Measurements from ENCODE around the gene SPATA6.
"Not testable (repeated sequence)": the region's sequence is repeated elsewhere in the genome, so short reads cannot be mapped to it uniquely, and the experiment has no call there.

Gene SPATA6

DNA sequence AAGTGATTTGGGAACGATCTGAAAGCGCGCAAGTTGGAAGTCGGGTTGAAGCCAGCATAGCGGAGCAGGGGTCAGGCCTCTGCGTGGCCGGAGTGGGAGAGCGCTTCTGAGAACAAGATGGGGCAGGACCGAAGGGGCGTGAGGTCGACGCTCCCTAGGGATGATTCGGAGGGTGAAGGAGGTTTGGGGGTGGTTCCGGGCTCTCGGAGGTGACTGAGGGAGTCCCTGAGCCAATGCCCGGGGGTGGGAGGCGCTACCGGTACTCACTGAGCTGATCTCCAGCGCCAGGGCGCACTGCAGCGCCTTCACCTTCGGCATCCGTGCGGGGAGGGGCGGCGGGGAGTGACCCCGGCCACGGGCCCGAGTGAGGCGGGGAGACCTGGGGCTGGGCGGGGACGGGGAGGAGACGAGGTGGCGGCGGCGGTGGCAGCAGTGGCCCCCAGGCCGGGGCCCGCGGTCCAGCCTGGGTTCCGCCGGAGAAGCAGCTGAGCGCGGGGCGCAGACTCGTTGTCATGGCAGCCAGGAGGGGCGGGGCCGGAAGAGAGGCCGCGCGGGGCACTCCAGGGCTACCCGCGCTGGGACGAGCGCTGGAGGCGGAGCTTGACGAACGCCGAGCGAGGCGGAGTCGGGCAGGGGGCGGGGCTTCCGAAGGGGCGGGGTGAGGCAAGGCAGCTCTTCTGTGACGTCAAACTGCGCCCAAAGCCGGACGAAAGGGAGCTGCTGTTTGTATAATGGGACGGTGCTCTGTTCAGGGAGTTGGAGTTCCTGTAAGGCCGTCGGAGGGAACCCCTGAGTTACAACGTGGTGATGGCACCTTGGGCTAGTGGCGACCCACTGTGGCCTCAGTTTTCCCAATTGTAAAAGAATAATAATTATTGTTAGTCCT, at the start of gene SPATA6:
Gene SPATA6, minus strand, starts transcription at position 514 of the 886 bp plus-strand sequence. Its CDS starts 196 bp downstream, at position 318.
- Histone ChIP-seq H3K4me1 (ENCODE audit: insufficient read depth, low read length, severe bottlenecking) (no peaks in the 10 kb centered on the region), H3K9me2 (ENCODE audit: low read depth, low read length) (no peaks in the 10 kb centered on the region), H3K4me2 (ENCODE audit: low read length) (no peak within 1 kb of the TSS), H3K27me3 (ENCODE audit: insufficient read depth, low read length) (no peaks in the 10 kb centered on the region), H3K27ac (ENCODE audit: low read depth, low read length, poor library complexity, severe bottlenecking) (no peak within 1 kb of the TSS), H2AFZ (ENCODE audit: low read length) (no peak within 1 kb of the TSS), H3K4me3 (ENCODE audit: low read depth, low read length, poor library complexity, severe bottlenecking) (no peak within 1 kb of the TSS), H3K36me3 (ENCODE audit: insufficient read depth, low read length) (no peaks in the 10 kb centered on the region), H3F3A (ENCODE audit: insufficient read depth, low read length) (no peaks in the 10 kb centered on the region), H3K79me2 (ENCODE audit: insufficient read depth, low read length) (no peaks in the 10 kb centered on the region), H4K20me1 (ENCODE audit: insufficient read depth, low read length) (no peaks in the 10 kb centered on the region), H3K9ac (ENCODE audit: low read length) (no peak within 1 kb of the TSS), H3K9me3 (ENCODE audit: low read length) (no peaks in the 10 kb centered on the region)
- TF ChIP-seq, protein P1, sequence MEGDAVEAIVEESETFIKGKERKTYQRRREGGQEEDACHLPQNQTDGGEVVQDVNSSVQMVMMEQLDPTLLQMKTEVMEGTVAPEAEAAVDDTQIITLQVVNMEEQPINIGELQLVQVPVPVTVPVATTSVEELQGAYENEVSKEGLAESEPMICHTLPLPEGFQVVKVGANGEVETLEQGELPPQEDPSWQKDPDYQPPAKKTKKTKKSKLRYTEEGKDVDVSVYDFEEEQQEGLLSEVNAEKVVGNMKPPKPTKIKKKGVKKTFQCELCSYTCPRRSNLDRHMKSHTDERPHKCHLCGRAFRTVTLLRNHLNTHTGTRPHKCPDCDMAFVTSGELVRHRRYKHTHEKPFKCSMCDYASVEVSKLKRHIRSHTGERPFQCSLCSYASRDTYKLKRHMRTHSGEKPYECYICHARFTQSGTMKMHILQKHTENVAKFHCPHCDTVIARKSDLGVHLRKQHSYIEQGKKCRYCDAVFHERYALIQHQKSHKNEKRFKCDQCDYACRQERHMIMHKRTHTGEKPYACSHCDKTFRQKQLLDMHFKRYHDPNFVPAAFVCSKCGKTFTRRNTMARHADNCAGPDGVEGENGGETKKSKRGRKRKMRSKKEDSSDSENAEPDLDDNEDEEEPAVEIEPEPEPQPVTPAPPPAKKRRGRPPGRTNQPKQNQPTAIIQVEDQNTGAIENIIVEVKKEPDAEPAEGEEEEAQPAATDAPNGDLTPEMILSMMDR (IDR thresholded peaks at IDR 0.05; ENCODE audit: low read length): no peak
- no peak for TF ChIP-seq EZH2 (IDR thresholded peaks at IDR 0.05; ENCODE audit: borderline replicate concordance, low read length)

DNA sequence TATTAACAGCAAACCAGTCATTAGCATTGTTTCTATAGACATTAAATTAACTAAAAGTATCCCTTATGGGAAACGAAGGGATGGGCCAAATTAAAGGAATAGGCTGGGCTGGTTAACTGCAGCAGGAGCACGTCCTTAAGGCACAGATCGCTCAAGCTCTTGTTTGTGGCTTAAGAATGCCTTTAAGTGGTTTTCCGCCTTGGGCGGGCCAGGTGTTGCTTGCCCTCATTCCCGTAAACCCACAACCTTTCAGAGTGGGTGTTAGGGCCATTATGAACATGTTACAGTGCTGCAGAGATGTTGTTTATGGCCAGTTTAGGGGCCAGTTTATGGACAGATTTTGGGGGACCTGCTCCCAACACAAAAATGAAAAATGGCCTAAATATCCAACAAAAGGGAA, 47.9 kb upstream of the SPATA6 start:
- H4K20me1 ChIP-seq (ENCODE audit: insufficient read depth, low read length); H3K36me3 ChIP-seq (ENCODE audit: insufficient read depth, low read length); H3K4me1 ChIP-seq (ENCODE audit: insufficient read depth, low read length, severe bottlenecking); H3F3A ChIP-seq (ENCODE audit: insufficient read depth, low read length); H3K9me2 ChIP-seq (ENCODE audit: low read depth, low read length); H3K9me3 ChIP-seq (ENCODE audit: low read length); H3K4me3 ChIP-seq (ENCODE audit: low read depth, low read length, poor library complexity, severe bottlenecking); H3K27me3 ChIP-seq (ENCODE audit: insufficient read depth, low read length); H3K79me2 ChIP-seq (ENCODE audit: insufficient read depth, low read length); H3K27ac ChIP-seq (ENCODE audit: low read depth, low read length, poor library complexity, severe bottlenecking); H3K9ac ChIP-seq (ENCODE audit: low read length); H2AFZ ChIP-seq (ENCODE audit: low read length); H3K4me2 ChIP-seq (ENCODE audit: low read length): not testable (repeated sequence)

DNA sequence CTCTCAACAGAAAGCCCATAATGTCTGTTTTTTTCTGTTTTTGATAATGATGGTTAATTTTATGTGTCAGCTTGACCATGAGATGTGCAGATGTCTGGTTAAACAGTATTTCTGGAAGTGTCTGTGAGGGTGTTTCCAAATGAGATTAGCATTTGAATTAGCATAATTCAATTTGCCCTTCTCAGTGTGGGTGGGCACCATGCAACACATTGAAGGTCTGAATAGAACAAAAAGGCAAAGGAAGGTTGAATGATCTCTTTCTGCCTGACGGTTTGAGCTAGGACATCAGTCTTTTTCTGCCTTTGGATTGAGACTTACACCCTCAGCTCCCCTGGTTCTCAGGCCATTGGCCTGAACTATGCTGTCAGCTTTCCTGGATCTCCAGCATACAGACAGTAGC, 34.9 kb upstream of the SPATA6 start:
- Histone ChIP-seq H3K4me2 (ENCODE audit: low read length) (no peak overlapping the region), H2AFZ (ENCODE audit: low read length) (no peak overlapping the region), H3K9me3 (ENCODE audit: low read length) (no peaks in the 10 kb centered on the region), H3K79me2 (ENCODE audit: insufficient read depth, low read length) (no peaks in the 10 kb centered on the region), H3K9me2 (ENCODE audit: low read depth, low read length) (no peaks in the 10 kb centered on the region), H3K27ac (ENCODE audit: low read depth, low read length, poor library complexity, severe bottlenecking) (no peak overlapping the region), H3K9ac (ENCODE audit: low read length) (no peak overlapping the region), H3K36me3 (ENCODE audit: insufficient read depth, low read length) (no peaks in the 10 kb centered on the region), H3K27me3 (ENCODE audit: insufficient read depth, low read length) (no peaks in the 10 kb centered on the region), H3F3A (ENCODE audit: insufficient read depth, low read length) (no peaks in the 10 kb centered on the region), H4K20me1 (ENCODE audit: insufficient read depth, low read length) (no peaks in the 10 kb centered on the region), H3K4me1 (ENCODE audit: insufficient read depth, low read length, severe bottlenecking) (no peaks in the 10 kb centered on the region), H3K4me3 (ENCODE audit: low read depth, low read length, poor library complexity, severe bottlenecking) (no peak overlapping the region)
- no peak for TF ChIP-seq EZH2 (IDR thresholded peaks at IDR 0.05; ENCODE audit: borderline replicate concordance, low read length)
- TF ChIP-seq, protein P1 (IDR thresholded peaks at IDR 0.05; ENCODE audit: low read length): no peak

Data from OCI-LY1 (cell line).